ENCODE data around the gene MAGI2.
"Not testable (repeated sequence)": the region's sequence is repeated elsewhere in the genome, so short reads cannot be mapped to it uniquely, and the experiment has no call there.

MAGI2 gene

DNA sequence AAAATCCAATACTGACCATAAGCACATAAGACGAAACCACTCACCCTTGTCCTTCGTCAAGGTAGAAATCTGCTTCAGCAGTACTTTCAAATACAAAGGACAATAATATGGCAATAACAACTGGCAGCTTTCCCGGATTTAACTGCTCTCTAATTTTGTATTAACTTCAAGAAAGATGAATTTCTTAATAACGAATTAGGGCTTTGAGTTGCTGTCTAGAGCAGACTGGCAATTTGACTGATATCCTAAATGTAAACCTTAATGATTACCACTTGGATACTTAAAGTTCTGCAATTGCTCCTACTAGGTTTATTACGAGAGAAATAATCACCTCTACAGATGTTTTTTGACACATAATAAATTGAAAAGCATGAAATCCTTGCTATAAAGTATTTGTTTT is 418.7 kb downstream of the MAGI2 start:
- DNase-seq, result no peak

DNA sequence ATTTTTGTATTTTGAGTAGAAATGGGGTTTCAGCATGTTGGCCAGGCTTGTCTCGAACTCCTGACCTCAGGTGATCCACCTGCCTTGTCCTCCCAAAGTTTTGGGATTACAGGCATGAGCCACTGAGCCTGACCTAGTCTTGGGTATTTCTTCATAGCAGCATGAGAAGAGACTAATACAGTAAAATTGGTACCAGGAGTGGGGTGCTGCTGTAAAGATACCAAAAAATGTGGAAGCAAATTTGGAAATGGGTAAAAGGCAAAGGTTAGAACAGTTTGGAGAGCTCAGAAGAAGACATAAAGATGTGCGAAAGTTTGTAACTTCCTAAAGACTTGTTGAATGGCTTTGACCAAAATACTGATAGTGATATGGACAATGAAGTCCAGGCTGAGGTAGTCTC is 433.8 kb downstream of the MAGI2 start:
- not testable (repeated sequence) for DNase-seq

DNA sequence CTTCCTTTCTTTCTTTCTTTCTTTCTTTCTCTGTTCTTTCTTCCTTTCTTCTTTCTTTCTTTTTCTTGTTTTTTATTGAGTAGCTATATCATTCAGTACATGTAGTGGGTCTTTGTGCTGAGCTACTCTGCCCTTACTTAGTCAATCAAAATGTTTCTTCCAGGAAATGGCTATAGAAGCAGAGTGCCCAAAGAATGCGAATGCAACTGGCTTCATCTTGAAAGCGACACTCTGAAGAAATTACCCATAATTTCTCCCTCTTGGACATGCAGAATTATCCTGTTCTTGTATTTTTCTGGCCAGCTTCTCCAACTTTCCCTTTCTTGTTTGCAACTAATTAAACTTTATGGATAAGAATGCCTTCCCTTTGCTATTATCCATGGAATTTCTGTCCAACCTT is 441.5 kb downstream of the MAGI2 start:
- no peak for DNase-seq

DNA sequence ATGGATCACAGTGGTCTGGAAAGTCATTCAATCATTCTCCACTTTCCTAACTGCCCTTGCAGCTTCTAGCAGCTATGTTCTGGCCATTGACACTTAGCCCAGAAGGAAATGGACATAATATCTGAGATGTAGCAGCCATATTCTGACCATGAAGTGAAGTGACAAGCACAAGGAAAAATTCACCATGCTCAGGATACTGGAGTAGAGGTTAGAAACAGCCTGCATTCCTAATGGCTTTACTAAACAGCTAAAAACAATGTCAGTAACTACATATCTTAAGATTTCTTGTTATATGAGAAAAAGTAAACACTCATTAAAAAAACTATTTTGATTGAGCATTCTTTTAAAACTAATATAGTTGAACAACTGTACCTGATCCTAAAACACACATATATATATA is 443.8 kb downstream of the MAGI2 start:
- no peak for DNase-seq

DNA sequence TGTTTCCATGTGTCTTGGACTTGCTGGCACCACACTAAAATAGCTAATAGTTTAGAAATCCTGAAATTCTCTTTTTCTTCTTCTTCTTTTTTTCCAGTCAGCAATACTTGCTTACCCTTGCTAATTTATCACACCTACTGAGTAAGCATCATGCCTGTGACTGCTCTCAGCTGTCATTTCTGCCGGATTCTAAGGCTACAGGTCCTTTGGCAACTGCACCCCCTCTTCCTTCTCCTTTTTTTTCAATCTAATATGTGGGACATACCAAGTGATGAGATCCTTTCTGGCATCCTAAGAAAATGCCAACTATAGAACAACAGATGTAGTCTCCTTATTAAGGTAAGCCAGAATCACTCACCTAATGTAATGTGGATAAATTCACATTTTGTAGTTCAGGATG is 444.7 kb downstream of the MAGI2 start:
- no peak for DNase-seq

DNA sequence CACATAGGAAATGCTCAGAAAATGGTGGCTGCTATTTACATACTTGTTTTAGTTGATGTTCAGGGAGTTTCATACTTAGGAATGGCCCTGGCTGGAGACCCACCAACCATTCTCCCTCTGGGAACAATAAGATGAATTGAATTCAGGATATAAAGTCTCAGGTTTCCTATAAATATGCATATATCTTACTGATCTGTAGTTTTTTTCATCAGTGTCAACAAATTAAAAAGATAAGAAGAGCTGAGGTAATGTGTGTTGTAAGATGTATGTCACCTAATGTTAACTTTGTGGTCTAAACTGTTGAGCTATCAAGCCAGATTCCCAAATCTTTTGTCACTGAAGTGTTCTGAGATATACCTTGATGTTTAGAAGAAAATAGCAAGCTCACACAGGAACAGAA is 457.5 kb downstream of the MAGI2 start:
- DNase-seq, result no peak

DNA sequence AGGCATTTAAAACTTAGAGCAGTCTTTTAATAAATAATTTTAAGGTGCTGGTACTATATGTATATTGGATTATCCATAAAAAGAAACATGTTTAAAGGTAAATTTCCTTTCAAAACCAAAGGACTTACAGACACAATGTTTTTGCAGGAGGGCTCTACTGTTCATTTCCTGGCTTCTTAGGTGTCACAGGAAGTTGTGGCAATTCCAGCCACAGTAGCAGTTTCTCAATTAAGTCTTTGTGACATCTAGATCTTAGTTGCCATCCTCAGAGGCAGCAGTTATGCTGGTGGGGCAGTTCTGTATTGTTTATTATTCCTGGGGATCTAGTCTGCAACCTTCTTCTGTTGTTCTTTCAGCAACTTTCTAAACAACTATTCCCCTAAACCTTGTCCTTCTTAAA is 460.1 kb downstream of the MAGI2 start:
- no peak for DNase-seq

DNA sequence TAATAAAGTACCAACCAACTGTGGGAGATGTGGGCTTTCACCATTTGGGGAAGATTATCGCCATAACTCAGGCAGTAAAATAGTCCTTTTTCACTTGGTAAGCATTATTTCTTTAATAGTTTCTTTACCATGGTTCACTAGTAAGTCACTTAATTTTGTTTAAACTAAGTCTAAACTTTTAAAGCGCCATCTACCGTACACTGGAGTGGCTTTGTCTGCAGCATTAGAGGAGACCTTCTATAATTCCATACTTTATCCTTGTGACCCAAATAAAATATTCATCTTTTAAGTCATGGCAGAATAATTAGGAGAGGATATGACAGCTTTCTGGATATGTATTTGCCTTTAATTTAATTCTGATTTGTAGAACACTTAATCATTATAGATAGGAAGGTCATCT is 468.0 kb downstream of the MAGI2 start:
- no peak for DNase-seq

DNA sequence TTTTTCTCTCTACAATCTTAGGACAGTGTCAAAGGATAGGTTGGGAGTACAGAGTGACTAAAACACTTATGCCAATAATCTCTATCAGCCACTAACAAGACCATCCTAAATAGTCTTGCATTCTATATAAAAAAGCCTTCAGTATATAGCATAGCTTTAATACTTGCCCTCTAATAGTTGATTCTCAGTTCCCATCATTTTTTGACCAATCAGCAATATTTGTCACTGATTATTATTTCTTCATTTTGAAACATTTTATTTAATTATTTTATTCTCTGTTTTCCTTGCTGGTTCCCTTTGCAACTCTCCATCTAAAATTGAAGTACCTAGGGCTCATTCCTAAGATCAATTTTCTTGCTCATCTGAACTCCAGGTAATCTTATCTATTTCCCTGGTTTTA is 470.0 kb downstream of the MAGI2 start:
- DNase-seq, result no peak

DNA sequence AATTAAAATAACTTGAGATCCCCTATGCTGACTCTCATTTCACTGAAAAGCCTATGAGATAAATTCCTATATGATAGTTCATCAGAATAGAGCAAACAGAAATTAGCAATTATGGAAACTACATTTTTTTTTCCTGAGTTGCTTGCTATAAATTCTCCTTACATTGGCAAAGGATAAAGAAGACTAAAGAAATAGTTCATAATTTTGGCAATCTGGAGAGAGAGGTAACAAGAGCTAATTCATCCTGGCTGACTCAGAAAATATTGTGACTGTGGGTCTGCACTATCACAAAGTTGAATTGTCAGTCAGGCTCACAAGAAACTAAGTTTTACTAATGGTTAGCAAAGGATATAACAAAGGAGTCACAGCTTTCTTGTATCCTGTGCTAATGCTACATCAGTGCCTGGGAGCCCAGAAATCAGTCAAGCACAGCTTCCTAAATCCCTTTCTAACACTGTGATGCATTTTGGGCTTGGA is 483.0 kb downstream of the MAGI2 start:
- no peak for DNase-seq

DNA sequence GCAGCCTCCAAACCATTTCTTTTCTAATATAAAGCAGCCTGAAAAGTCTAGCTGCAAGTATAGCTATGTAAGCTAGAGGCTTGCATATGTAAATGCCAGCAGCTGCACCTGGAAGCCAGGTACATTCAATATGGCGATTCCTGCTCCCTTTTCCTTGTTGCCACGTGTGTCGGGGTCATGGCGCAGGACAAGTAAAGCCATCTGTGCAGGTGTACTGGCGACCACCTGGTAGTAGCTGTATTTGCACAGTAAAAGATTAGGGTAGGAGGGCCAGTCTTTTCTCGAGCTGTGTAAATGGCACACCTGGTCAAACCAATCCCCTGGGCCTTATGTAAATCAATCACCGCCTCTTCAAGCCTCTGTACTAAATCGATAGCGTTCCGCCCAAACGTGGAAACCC is 484.5 kb downstream of the MAGI2 start:
- DNase-seq, result no peak

DNA sequence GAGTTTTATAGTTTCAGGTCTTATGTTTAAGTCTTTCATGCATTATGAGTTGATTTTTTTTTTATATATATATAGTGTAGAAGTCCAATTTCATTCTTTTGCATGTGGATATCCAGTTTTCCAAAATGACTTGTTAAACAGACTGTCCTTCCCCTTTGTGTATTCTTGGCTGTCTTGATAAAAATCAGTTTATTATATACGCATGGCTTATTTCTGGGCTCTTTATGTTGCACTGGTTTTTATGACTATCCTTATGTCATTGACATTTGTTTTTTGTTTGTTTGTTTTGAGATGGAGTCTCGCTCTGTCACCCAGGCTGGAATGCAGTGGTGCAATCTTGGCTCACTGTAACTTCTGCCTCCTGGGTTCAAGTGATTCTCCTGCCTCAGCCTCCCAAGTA is 485.9 kb downstream of the MAGI2 start:
- DNase-seq, result not testable (repeated sequence)

DNA sequence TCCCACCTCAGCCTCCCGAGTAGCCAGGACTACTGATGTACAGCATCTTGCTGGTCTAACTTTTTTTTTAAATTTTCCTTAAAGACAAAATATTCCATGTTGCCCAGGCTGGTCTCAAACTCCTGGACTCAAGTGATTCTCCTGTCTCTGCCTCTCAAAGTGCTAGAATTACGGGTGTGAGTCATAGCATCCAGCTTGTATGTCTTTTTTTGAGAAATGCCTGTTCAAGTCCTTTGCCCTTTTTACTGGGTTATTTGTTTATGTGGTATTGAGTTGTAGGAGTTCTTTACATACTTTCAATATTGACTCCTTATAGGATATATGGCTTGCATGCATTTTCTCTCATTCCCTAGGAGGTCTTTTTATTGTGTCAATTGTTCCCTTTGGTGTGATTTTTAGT is 486.4 kb downstream of the MAGI2 start:
- no peak for DNase-seq

DNA sequence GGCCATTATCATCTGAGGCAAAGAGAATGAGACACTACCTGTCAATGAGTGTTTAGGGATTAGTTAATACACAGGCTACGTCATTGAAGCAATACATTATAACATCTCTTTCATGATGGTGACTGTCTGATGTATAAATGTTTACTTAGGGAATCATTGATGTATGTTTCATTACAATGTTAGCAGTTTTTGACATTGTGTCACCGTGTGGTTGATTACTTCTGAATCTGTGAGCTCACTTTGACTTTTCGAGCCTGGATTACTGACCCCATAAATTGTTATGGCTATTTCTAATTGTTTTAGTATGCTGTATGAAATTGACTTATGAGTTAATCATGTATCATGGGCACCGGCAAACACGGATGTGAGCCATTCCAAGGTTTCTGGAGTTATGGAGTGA is 494.0 kb downstream of the MAGI2 start:
- DNase-seq, result no peak

DNA sequence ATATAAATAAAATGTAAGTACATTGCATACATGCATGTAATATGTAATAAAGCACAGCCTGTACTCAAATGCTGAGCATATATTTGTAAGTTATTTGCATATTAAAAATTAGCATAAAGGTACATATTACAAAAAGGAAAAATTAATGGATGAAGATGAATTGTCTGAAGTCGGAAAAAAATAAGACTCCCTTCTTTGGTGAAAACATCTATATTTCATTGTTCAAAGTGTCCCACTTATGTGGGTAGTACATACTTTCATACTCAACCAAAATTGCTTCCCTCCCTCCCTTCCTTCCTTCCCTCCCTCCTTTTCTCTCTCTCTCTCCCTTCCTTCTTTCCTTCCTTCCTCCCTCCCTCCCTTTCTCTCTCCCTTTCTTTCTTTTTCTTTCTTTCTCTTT is 498.1 kb downstream of the MAGI2 start:
- DNase-seq, result no peak

DNA sequence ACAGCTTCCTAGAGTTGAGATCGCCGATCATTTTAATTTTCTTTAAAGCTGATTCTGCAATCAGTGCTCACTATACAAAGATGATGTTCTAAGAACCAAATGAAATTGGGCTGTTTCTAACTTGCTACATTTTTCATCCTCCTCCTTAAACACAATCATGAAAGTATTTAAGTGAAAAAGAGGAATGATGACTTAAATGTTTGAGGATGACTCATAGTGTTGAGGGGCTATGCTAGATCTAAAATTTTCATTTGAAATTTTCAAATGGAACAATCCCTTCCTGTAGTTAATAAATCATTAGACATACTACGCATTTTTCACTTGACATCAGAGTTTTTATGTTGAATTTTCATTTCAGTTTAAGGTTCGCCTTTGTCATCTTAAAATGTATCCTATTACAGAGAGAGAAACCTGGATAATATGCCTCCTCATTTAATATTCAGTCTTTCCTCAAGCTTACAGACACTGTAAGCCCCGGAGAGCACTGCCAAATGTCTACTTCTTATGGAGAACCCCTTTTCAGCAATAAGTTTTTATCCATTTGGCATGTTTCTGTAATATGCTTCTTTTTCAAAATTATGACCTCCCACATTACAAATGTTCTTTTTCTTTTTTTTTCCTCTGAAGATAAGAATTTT is 499.6 kb downstream of the MAGI2 start:
- DNase-seq, result no peak

DNA sequence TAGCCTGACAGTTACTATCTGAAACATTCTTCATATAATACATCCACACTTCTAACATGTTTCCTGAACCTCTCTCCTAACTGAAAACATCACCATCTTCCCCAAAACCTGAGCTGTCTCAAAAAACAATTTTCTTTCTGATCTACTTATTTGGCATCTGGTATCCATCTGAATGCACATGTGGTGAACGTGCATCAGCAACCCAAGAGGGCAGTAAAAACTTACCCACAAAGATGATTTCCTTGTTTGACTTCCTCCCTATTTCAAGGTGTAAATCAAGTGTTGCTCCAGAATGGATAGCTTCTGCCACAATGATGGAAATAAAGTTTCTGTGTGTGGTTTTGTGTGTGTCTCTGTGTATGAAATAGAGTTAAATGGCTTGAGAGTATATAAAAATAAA is 500.4 kb downstream of the MAGI2 start:
- DNase-seq, result no peak

DNA sequence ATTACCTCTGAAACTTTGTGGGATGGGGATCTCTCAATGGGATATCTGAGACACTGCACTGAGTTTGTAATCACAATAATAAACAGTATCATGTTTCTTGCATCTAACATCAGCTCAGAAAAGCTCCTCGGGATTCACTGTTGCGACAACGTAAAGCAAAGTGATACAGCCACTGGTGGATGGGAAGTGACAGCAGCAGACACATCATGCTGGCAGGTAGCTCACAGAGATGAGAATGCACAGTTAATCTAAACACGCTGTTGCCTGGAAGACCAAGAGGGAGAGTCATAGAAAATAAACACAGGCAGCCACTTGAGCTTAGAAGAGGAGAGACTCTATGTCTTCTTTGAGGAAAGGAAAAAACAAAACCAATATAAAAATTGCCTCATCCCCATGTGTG is 513.8 kb downstream of the MAGI2 start:
- DNase-seq, result no peak

DNA sequence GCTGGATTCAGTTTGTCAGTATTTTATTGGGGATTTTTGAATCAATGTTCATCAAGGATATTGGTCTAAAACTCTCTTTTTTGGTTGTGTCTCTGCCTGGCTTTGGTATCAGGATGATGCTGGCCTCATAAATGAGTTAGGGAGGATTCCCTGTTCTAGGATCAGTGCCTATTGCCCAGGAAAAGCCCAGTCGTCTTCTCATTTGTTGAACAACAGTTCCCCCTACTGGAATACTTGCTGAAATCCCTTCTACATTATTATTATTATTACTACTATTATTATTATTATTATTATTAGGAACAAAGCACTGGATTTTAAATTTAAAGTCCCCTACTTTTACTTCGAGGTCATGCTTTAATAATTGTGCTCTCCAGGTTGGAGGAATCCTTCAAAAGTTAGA is 528.9 kb downstream of the MAGI2 start:
- no peak for DNase-seq

DNA sequence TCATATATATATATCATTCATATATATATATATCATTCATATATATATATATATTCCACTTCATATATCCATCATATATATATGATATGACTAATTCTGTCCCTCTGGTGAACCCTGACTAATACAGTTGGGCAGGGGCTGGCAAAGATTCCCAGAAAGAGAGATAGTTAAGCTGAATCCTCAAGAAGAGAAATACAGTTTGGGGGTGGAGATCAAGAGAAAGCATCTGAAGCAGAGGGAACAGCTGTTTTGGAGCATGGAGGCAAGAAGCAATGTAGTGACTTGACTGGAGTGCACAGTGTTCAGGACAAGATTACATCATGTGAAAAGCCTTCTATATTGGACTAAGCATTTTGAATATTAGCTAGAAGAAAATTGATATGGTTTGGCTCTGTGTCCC is 540.7 kb downstream of the MAGI2 start:
- DNase-seq, result no peak

DNA sequence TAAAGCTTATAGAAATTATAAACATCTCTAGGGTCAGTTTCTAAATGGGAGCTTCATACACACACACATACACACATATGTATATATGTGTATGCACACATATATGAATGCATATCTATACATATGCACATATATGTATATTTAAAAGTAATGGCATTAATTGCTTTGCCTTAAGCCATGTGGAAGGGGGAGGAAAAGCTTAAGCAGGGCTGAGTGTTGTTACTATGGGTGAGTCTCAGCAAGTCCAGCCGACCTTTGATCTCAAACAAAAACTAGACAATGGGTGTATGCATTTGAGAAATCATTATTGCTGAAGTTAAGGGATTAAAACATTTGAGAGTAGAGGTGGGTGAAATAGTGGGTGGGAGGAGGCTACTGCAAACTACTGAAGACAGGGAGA is 546.7 kb downstream of the MAGI2 start:
- DNase-seq, result no peak

DNA sequence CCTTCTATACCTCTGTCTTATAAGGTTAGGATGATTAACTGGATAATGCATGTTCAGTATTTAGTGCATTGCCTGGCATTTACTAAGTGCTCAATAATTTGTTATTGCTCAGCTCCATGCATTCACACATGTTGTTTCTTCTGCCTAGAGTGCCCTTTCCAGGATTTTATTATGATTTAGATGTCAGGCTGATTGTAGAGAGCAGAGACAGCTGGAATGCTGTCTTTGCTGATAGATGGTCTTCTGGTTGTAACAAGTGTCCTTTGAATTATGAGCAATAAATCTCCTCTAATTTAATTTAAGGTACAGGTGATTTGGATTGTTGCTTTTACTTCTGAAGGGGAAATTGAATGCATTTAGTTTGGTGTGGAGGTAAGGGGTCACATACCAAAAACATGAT is 548.0 kb downstream of the MAGI2 start:
- no peak for DNase-seq

DNA sequence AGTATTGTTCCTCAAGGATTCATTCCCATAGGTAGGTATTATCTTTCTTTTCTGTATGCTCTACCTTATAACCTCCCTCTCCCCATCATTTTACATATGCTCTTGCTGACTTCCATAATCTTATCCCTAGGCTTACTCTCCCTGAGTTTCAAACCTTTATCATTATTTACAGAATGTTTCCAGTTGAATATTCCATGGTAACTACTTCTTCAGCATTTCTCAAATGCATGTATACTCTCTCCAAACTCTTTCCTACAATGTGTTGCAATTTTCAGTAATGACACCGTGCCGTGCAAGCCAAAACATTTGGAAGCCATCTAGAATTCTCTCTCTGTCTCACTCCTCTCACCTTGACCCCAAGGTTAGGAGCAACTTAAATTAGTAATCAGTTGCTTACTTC is 548.5 kb downstream of the MAGI2 start:
- DNase-seq, result no peak

DNA sequence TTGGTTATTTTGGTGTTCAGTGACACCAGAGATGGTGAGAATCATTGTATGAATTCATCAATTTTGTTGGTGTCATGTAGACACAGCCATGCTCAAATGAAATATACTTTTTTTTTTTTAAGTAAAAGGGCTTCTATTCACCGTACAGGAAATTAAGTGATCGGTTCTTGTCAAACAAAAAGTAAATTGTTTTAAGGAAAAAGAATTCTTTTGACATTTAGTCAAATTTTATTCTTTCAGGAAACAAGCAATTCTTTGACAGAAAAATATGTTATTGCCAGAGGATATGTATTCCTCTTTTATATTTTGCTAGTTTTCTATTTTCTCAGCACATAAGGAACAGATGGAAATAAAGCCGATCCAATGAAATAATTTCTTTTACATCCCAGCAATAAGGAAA is 551.9 kb downstream of the MAGI2 start:
- no peak for DNase-seq

DNA sequence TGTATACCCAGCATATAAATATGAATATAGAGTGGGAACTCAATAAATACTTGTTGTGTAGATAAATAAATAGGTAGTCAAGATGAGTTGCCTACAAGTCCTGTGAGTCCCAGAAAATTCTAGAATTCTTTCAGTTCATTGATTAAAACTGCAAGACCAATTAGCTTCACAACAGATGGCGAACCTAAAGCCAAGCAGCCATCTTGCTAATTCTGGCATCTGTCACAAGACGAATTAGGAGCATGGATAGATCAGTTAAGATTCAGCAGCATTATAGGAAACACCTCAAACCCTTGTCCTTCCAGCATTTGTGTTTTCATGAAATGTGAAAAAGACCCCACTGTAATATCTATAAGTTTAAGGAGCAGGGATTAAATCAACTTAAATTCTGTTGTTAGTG is 552.7 kb downstream of the MAGI2 start:
- no peak for DNase-seq

DNA sequence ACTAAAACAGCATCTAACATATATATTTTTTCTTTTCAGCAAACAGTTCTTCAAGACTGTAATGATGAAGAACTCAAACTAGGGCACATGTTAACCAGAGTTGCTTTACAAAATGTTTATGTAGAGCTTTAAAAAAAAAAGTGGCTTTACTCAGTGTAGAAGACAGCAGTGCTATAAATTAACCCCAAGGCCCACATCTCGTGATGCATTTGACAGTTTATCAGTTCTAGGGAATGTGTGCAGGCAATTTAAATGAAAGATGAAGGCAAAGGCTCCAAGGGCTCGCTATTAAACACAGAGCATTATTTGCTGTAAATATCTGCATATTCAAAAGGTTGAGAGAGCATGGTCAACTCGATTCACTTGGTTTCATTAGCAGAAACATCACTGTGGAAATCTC is 558.1 kb downstream of the MAGI2 start:
- no peak for DNase-seq
